Renal cortical epithelial cell (primary cell): ENCODE measurements around the gene RGS6. TPM values are rescaled to one million over a fixed set of nuclear protein-coding genes. Genes with fewer than 3 reads are reported as not detected.
A peak's percentile ranks its signal among the peaks of the same experiment; 100 is the strongest.

Experiments
- DNase-seq: peaks from one replicate; pipeline ENCODE4 v3.0.0-alpha.2; 2011; ENCODE audit warnings: low read depth
- total RNA-seq: library from RNA; depleted of rRNA; stranded (reverse); fragments of >200 nt; gene quantifications from 2 replicates; pipeline ENCODE4 v1.2.3, GENCODE V29; 2014

The RGS6 gene
- total RNA-seq, 1 donor from 2014 or later, result not detected

DNA sequence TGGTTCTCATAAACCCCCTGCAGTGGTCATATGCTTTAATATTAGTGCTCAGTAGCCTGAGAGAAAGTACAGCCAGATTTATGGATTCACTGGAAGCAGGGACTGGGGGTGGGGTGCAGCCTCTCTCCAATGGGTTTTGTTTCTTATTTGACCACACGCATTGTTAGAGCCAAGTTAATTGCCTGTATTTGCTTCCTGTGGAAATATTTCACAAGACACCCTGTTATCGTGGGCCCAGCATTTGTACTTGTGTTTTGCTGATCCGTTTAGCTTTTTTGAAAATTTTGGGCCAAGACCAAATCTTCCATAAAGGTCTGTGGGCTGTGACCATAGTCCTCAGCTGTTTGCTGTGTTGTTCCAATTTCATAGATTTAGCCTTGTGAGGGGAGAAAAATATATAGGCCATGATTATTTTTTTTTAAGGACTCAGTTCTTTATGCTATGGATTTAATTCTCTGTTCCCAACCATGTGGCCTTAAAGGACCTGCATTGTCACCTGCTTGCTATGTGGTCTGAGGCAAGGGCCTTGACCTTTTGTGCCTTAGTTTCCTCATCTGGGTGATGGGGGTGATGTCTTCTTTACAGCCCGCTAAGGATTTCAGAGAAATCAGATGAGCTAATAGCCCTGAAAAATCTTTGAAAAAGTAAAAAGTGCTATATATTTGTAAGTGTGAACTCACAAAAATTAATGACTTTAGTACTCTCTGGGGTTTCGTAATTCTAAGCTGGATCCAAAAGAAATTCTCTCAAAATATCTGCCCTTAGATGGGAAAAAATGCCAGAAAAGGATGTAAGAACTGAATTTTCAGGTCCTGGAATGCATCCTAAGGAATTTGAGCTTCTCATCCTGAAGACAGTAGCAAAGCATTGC, 591.4 kb downstream of the RGS6 start:
- DNase-seq, result peak; percentile 18

DNA sequence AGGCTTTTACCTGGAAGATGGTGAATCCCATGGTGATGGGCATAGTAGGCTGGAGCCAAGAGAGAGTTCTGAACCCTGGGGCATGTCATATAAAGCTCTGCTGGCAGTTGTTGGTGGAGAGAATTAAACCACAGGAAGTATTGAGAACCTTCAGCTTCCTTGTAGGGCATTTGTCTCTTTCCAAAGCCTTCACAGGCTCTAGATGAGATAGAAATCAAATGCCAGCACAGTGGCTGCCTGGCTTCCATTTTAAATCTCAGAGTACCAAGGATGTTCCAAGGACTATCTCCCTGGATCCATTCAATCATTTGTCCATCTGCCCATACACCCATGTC, 592.0 kb downstream of the RGS6 start:
- DNase-seq, result no peak

DNA sequence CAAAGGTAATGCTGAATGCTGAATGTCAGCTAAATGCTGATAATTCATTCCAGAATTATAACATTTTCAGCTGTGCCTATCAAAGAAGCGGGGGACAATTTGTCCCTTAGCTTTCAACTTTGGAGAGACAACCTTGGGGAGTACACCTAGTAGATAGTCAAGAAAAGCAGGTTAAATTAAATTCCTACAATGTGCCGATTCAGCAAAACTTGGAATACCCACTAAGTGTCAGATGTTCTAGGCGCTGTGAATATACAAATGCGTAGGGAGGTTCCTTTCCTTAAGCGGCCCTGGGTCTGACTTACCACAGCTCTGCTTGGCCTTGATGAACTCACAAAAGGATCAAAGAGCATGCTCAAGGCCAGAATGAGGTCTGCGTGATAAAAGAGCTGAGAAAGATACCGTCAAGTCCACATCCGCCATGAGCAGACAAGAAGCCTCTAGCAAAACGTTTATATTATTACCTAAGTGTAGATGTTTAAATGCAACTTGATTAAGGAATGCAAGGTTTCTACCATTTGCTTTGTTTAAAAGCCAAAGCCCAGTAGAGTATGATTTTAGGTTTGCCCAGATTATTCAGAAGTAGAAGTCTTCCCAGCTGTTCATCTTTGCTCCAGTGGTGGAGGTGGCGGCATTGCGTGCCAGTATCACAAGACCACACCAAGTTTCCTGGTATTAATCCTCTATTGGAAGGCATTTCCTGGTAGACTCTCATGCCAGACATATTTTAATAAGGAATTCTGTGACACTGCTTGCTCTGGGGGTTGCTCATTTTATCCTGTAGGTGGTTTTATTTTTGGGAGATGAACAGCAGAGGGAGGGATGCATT, 593.1 kb downstream of the RGS6 start:
- no peak for DNase-seq

DNA sequence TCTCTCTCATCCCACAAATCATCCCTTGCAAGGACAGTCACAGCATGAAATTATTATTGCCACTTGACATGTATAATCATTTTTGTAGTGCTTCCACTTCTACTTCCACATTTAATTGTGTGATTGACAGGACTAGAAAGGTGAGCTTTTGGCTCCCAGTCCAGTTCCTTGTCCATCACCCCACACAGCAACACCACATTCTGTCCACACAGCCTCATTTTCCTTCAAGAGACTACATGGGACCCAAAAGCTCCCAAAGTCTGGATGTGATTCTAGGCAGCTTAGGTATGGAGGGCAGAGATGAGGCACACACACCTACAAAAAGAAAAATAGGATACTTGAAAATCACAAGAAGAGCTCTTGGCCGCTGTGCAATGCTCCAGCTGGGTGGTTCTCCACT, 595.4 kb downstream of the RGS6 start:
- DNase-seq, result no peak

DNA sequence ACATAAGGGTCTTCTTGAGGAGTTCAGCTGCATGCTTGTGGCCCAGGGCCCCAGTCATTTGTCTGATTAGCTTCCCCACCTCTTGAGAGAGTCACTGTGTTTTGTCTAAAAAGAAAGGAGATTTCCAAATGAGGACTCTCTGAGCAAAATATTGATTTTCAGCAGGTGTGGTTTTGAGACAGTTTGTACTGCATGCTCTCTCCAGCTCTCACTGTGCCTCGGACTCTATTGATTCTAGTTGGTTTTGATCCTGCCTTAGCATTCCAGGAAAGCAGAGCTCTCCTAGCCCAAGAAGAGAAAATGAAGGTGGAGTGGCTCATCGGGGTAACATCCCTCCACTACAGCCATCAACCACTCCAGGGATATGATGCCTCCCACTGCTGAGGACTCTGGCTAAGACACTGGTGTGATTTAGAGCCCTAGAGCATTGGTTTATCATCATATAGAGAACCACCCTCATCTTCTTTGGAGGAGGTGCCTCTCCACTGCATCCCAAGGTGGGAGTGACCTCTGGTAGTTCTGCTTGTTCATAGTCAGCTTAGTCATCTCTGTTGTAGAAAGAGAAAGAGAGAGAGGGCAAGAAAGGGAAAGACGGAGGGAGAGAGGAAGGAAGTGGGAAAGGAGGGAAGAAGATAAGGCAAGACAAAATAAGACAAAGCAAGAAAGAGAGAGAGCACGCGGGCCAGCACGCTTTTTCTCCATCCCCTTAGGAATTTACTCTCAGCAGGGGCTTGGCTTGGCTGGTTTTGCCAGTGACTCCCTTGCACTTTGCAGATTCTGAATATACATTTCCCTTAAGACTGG, 596.0 kb downstream of the RGS6 start:
- DNase-seq, result no peak

DNA sequence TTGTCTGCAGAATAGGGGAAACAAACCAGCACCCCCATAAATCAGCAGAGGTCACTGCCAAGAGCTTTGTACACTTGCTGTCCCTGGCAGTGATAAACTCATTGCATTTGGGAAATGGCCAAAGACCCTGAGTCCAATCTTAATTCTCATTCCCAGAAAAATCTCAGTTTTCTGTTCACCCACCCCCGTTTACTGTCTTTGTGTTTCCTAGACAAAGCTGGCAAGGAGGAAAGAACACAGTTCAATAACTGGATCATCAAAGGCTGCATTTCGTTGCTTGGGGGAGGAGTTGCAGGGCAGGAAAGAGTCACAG, 596.6 kb downstream of the RGS6 start:
- no peak for DNase-seq

DNA sequence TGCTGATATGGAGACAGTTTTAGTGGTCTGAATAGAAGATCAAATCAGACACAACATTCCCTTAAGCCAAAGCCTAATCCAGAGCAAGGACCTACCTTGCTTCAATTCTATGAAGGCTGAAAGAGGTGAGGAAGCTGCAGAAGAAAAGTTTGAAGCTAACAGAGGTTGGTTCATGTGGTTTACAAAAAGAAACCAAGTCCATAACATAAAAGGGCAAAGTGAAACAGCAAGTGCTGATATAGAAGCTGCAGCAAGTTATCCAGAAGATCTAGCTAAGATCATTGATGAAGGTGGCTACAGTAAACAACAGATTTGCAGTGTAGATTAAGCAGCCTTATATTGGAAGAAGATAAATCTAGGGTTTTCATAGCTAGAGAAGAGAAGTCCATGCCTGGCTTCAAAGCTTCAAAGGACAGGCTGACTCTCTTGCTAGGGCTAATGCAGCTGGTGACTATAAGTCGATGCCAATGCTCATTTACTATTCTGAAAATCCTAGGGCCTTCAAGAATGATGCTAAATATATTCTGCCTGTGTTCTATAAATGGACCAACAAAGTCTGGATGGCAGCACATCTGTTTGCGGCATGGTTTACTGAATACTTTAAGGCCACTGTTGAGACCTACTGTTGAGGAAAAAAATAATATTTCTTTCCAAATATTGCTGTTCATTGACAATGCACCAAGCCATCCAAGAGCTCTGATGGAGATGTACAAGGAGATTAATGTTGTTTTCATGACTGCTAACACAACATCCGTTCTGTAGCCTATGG, 600.6 kb downstream of the RGS6 start:
- no peak for DNase-seq

DNA sequence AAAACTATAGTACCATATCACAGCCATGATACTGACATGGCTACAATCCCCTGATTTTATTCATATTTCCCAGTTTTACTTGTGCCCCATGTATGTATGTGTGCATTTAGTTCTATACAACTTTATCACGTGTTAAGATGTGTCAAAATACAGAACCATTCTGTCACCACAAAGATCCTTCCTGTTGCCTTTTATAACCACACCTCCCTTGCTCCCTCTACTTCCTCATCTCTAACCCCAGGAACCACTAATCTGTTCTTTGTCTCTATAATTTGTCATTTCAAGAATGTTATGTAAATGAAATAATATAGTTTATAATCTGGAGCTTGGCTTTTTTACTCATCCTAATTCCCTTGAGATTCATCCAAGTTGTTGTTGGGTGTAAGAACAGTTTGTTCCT, 603.3 kb downstream of the RGS6 start:
- DNase-seq, result no peak

DNA sequence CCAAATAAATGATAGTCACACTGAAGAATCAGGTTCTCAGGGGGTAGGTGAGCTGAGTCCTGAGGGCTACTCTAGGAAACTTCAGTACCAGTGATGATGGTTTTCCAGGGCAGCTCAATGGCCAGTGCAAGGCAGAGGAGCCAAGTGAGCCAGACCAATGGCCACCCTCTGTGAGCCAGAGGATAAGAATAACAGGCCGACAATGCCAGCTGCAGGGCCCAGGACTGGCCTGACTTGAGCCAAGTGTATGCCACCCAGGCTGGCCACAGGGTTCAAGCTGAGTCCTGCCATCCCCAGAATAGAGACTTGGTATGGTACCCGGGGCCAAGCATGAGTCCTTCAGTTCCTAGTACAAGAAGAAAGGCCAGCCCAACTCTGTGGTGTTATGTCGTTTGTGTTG, 606.2 kb downstream of the RGS6 start:
- DNase-seq, result no peak

DNA sequence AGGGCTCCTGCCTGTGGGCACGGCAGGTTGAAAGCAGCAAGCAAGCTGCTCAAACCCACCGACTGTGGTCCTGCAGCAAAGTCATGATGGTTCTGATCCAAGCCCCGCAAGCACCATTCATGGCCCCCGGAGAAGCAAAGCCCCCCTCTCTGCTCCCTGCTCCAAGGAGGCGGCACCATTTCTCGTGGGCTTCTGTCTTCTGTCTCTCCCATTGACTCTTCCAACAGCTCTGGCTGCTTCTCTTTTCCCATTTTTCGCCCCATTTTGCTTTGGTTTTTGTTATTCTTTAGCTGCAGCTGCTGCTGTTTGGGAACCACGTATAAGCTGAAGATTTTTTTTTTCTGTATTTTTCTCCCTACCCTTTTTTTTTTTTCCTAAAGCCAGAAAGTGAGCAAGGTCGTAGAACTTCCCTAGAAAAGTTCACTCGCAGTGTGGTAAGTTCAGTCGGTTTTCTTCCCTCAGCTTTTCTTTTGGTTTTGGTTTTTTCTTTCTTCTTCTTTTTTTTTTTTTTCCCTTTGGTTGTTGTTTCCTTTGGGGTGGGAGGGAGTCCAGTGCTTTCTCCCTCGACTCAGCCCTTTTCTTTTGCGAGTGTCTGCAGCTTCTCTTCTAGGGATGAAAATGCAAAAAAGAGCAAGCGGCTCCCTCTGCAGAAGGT, 607.6 kb downstream of the RGS6 start:
- no peak for DNase-seq

DNA sequence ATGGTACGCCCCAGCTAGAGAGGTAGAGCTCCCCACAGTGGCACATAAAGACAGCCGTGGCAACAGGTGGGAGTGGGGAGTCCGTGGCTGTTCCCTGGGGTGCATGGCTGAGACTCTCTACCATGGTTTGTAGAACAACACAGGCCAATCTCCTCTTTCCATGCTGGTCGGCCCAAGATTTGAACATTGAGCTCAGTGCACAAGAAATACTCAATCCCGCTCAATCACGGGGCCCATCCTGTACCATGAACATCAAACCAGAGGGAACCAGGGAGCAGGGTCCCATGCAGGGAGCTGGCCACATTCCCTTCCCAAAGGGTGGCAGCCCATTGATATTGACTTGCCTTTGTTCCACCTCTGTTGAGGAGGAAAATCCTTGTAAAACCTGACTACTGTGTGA, 608.6 kb downstream of the RGS6 start:
- no peak for DNase-seq

DNA sequence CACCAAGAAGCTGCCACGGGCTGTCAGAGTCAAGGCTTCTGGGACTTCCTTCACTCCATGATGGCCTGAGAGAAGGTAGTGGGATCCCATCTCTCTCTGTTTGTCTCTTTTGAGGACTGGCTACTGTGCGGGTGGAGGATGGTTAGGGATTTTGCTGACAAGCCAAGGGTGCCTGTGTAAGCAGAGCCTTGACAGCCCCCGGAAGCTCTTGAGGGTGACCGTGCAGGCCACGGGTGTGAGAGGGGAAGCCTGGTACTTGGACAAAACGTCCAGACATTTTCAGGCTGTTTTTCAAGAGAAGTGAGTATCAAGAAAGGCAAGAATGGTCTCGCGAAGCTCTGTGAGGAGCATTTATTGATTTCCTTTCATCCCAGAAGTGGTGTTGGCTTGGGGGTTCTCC, 609.3 kb downstream of the RGS6 start:
- DNase-seq, result no peak

DNA sequence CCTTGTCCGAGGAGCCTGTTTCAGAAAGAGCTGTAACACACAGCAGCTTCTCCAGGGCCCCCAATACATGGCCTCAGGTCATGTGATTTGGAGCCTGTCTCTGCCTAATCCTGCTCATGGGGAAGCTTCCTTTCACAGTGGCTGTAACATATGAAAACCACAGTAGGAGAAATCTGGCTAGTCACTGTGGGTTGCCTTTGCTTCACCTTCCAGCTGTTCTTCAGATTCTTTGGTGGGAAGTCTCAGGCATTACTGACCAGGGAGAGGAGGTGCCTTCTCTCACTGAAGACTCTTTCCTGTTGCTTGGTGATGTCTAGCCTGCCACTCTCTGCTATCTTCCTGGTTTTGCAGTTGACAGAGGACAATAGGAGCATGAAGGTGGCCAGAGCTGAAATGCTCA, 611.1 kb downstream of the RGS6 start:
- no peak for DNase-seq

DNA sequence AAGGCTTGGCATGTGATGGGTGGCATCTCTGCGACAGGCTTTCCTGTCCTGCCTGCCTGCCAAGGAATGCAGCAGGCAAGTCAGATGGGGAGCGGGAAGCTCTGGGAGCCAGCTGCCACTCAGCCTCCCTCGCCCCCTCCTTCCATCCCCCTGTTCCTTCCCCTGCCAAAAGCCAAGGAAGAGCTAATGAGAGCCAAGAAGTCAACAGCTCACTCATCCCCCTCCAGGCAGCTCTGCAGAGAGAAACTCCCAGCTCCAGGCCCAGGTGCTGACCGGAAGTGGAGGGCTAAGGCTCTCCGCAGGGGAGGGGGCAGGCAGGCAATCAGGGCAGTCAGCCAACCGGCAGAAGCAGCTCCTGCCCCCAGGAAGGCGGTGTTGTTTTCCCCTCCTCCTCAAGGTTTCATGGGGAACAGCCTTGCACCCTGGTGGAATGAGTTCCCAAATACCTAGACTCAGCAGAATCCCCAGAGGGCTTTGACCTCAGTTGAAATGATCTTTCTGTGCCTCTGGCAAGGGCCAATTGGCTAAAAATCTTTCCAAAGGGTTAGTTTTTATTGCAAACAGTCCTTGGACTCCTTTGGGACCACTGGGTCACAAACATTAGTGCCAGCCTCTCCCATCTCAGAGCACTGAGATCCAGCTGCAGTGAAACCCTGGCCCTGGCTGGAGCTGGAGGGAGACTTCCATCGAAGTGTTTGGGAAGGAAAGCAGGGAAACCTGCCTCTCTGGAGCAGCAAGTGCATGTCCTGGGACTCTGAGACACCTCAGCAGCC, 612.6 kb downstream of the RGS6 start:
- DNase-seq, result peak; percentile 39

DNA sequence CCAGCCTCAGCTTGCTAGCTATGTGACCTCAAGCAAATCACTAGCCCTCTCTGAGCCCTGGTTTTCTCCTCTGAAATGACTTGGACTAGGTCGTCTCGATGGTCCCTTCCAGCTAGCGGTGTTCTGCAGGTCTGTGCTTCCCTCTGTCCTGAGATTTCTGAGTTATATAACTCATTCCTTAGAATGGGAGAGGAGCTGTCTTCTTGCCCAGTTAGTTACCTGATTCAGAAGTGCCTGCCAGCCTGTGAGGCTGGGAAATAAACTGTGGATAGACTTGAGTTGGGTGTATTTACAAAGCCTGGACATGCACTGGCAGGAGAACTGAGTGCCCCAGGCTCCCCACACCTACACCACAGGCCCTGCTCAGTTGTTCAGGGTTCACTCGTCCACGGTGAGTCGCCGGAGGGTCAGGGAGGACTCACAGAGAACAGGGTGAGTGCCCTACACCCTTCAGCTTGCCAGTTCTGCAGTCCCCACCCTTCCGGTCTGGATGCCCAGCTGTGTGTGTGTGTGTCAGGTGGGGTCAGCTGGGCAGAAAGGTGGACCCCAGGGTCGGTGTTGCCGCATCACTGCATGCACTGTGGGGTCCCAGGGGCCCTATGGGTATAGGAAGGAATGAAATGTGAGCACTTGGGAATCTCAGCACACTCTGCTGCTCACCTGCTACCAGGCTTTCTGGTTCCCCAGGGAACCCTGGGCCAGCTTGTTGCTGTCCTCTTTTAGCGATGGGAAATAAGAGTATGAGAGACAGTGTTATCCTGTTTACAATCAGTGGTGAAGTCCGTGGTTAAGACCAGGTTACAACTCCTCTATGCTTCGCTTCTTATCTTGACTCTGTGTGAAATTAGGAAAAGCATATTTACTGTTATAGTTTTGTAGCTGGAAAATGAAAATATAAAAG, 613.4 kb downstream of the RGS6 start:
- DNase-seq, result peak; percentile 64

DNA sequence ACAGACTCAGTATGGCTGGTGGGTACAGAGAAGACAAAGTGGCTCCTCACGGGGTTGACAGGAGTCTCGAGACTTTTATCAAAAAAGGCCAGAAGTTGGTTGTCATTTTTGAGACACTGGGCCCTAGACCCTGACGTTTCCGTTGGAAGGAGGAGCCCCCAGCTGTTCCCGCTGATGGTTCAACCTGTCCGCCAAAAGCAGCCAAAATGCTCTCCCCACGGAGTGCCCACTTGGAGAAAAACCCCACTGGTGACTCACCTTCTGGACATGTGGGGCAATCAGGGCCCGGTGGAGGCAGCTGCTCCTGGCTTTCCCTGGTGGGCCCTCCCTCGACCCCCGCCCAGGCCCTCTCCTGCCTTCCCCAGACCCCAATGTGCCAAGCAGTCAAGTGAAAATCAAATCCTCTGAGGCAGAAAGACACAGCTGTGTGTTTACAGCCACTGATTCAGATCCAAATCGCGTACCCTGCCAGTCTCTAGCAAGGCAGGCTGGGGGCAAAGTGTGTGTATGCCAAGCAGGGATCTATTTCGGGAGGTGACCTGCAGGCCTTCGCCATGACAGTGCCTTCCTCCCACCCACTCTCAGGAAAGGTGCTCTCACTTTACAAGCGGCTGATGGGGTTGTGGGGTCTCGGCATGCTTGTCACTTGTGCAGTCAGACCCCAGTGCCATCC, 614.3 kb downstream of the RGS6 start:
- no peak for DNase-seq

DNA sequence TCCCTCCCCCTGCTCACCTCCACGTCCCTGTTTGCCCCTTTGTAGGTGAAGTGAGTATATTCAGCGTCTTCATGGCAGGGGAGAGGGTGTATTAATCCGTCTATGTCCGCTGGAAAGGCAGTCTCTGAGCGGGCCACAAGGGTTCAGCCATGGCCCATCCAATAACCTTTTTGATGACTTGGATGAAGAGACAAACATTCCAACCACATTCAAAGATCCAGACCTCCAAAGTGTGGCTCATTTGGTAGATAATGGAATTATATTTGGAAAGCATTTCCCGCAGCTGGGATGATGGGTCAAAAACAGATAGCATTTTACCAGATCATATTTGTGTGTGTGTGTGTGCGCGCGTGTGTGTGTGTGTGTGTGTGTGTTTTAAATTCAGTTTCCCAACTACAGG, 615.8 kb downstream of the RGS6 start:
- DNase-seq, result no peak

DNA sequence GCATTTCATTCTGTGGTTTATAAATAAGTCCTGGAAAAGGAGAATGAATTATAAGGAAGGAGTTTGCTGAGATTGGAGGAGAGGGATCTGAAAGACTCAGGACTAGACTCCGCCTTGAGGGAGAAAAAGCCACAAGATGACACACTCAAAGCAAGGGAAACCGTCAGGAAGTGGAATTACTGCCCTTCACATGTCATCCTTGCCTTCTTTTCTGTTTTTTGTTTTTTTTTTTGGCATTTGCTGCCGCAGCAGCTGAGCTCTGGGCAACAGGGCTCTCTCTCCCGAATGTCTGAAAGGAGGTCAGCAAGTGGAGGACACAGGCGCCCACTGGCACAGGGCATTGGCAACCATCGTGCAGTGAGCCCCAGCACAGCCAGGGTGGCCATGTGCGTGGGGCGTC, 616.8 kb downstream of the RGS6 start:
- DNase-seq, result no peak

DNA sequence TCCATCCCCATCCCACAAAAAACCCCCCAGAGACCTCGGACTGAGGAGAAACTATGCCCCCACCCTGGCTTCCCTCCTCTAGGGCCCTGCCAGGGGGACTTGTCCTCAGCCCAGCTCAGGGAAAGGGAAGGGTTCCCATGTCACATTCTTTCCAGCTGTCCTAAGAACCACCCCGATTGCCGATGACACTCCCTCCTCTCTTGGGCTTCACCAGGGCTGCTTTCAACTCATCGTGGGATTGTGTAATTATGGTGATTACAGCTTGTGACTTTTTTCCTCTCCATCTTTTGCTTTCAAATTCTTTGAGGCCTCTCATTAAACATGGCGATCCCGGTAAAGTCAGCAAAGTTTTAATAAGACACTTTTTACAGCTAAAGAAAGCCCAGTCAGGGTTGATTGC, 617.6 kb downstream of the RGS6 start:
- peak; percentile 33 for DNase-seq
